Measurements from ENCODE around the gene TMEM235. TPM values are rescaled to one million over a fixed set of nuclear protein-coding genes. Genes with fewer than 3 reads are reported as not detected.

The TMEM235 gene
- total RNA-seq, 4 donors from 2014 or later: not detected

DNA sequence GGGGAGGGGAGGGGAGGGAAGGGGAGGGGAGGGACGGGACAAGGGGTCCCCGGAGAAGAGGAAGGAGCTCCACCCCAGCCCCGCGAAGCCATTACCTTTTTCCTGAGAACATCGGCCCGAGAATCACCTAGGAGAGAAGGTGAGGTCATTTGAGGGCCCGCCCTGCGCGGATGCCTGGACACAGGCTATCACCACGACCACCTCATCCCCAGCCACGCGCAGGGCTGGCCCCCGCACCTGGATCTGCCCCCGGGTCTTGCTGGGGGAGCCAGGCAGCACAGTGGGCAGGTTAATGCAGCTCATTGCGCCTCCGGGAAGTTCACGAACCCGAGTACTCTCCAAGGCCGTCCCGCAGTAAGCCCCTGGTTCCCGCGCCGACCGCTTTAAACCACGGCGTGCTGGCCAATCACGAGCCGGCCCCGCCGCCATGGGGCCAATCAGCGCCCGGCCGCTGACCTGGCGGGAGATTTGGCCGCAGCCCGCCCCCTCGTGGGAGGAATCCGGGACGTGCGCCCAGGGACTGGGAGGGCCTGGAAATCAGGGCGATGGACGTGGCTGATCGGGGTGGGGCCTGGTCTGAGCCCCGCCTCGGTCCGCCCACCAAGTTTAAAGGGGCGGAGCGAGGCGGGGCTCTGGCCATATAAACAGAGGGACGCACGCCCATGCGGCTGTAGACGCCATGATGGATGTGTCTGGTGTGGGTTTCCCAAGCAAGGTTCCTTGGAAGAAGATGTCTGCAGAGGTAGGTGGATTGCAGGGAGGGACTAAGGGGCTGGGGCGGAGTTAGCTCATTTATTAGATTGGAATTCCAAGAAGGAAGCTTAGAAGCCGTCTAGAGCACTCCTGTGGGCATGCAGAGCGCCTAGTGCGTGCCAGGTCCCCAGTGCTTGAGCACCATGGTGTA, 44.5 kb upstream of the TMEM235 start, which contains the start of the genes AFMID and TK1:
Gene AFMID, plus strand, starts transcription at position 671 of the 904 bp plus-strand sequence. Its CDS starts 9 bp downstream, at position 680.
Gene TK1, minus strand, starts transcription at position 361 of the 904 bp plus-strand sequence. Its CDS starts 58 bp downstream, at position 303.
- DNase-seq (ENCODE audit: low spot score) (peak; percentile 92), ATAC-seq (ENCODE audit: low FRiP score) (peak; percentile 99)
- TF ChIP-seq, protein P1, sequence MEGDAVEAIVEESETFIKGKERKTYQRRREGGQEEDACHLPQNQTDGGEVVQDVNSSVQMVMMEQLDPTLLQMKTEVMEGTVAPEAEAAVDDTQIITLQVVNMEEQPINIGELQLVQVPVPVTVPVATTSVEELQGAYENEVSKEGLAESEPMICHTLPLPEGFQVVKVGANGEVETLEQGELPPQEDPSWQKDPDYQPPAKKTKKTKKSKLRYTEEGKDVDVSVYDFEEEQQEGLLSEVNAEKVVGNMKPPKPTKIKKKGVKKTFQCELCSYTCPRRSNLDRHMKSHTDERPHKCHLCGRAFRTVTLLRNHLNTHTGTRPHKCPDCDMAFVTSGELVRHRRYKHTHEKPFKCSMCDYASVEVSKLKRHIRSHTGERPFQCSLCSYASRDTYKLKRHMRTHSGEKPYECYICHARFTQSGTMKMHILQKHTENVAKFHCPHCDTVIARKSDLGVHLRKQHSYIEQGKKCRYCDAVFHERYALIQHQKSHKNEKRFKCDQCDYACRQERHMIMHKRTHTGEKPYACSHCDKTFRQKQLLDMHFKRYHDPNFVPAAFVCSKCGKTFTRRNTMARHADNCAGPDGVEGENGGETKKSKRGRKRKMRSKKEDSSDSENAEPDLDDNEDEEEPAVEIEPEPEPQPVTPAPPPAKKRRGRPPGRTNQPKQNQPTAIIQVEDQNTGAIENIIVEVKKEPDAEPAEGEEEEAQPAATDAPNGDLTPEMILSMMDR (IDR thresholded peaks at IDR 0.05): peak in 2 of 3 donors; percentile 79 to 86

DNA sequence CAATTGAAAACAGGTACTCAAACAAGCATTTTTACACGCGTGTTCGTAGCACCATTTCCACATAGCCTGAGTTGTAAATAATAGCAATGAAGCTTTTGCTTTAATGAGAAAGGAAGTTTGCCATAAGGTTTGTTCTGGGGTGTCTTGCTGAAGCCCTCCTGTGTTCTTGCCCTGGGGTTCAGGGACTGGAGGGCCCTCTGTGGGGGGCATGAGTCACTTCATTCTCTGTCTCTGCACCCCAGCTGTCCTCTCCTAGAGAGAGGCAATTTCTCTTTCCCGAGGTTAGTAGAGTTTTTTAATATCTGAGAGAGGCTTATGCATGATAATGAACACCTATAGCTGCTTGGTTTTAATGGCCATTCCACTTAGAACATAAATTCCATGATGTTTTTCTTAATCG, 34.7 kb upstream of the TMEM235 start:
- ATAC-seq (ENCODE audit: low FRiP score): no peak
- DNase-seq (ENCODE audit: low spot score): no peak
- TF ChIP-seq, protein P1 (IDR thresholded peaks at IDR 0.05): no peak

DNA sequence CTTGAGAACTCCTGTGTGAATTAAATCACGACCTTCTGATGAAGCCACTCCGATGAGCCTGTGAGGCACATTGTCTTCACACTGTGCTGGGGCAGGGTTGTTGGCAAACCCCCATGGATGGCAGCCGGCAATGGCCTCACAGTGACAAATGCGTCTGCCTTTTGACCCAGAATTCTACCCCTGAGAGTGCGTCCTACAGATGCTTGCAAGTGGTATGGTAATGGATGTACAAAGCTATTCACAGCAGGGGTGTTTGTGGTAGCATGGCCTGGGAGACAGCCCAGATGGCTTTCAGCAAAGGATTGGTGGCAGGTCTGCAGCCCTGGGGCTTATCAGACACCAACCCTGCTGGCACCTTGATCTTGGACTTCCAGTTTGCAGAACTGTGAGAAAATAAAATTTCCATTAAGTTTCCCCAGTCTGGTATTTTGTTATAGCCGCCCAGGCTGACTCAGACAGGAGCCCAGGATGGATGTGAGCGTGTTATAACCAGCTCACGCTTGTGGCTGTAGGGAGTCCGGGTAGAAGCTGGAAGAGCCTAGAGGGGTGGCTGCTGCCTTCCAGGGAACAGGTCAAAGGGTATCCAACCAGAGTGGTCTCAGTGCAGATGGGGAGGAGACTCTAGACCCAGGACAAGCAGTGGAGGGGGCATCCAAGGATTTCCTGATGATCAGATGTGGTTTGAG, 34.1 kb upstream of the TMEM235 start:
- ATAC-seq (ENCODE audit: low FRiP score) (no peak), DNase-seq (ENCODE audit: low spot score) (no peak)
- TF ChIP-seq, protein P1 (IDR thresholded peaks at IDR 0.05): no peak

DNA sequence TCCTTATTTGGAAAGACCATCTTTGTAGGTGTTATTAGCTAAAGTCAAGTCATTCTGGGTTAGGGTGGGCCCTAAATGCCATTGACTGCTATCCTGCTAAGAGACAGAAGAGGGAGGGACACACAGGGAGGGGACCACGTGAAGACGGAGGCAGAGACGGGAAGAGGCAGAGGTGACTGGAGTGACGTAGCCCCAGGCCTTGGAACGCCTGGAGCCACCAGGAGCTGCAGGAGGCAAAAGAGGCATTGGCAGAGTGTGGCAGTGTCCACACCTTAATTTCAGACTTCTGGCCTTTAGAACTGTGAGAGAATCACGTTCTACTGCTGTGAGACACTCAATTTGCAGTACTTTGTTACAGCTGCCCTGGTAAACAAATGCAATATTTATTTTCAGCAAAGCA, 31.0 kb upstream of the TMEM235 start:
- TF ChIP-seq, protein P1 (IDR thresholded peaks at IDR 0.05): no peak
- ATAC-seq (ENCODE audit: low FRiP score) (no peak), DNase-seq (ENCODE audit: low spot score) (no peak)

DNA sequence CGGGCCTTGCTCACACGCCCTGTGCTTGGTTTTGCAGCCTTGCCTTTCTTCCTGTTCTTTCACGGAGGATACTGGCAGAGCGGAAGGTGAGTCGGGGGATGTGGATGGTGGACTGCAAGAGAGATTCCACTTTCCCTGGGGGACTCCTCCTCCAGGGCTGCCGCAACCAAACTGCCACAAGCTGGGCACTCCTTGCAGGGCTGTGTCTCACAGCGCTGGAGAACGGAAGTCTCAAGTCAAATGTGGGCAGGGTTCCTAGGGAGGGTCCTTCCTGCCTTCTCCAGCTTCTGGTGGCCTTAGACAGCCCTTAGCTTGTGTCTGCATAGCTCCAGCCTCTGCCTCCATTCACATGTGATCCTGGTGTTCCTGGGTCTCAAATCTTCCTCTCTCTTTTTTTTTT, 28.8 kb upstream of the TMEM235 start:
- no peak for ATAC-seq (ENCODE audit: low FRiP score)
- DNase-seq (ENCODE audit: low spot score): no peak
- TF ChIP-seq, protein P1 (IDR thresholded peaks at IDR 0.05): no peak

DNA sequence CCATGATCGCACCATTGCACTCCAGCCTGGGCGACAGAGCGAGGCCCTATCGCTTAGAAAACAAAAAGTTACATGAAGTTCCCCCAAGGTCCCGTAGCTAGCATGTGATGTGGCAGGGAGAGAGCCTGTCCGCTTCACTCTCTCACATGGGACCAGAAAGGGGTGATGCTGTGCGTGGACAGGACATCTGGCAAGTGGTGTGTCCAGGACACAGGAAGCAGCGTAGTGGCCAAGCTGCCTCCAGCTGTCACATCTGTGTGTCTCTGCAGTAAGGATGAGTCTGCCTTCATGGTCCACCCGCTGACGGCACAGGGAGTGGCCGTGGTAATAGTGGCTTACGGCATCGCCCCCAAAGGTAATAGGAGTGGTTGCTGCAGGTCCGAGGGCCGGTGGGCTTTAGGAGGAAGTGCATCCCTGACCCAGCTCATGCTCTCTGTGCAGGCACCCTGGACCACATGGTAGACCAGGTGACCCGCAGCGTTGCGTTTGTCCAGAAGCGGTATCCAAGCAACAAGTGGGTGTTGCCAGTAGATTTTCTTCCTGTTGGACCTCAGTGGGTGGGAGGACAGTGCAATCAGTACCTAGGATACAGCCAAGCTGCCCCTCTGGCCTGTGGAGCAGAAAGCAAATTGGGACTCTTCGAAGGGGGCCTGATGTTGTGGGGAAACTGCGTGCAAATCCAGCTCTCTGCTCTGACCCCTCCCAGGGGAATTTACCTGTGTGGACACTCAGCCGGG, 26.9 kb upstream of the TMEM235 start:
- no peak for ATAC-seq (ENCODE audit: low FRiP score)
- TF ChIP-seq, protein P1 (IDR thresholded peaks at IDR 0.05): no peak
- no peak for DNase-seq (ENCODE audit: low spot score)

Data from omental fat pad (tissue), 4 donors.